GM19463 (cell line): ENCODE measurements around the gene ZNF582.

Experiments
- ATAC-seq: cut with Tn5 transposase; IDR thresholded peaks from one replicate; pipeline ENCODE4 v1.9.1; 2021; ENCODE audit warnings: mild to moderate bottlenecking, moderate library complexity; ENCODE audit not compliant: unreplicated experiment

Gene ZNF582

DNA sequence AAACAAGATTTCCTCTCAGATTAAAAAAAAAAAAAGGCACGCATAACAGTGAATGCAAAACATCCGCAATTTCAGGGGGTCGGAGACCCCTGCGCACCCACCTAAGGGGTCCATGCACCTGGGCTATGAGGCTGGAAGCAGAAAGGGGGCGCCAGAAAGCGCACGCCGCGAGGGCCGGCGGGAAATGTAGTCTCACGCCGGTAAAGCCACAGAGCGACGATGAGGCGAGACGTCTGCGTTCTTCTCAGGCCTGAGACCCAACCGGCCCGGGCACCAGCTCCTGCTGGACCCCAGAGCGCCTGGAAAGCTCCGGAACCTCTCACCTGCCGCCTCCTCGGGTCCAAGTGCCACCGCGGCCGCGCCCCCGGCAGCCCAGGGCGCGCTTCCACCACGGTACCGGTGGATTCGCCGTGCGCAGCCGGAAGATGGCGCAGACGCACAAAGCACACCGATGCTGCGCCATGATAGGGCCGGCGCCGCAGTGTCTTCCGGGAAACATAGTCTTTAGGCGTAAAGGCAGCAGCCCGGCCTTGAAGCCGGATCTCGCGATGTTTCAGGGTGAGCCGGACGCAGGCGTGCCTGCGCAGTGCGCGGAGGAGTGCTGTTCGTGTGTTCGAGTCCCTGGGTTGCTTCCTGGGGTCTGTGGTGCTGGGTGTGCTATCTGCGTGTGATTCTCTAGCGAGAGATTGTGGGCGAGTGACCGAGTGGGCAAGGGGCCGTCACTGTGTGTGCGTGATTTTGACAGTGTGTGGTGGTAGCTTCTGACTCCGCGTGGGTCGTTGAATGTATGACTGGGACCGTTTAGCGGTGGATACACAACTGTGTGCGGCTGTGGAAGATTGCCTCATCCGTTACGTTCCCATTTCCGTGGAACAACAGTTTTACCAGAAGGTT, at the start of gene ZNF582:
ZNF582 (minus strand) TSS at position 416 of the 894 bp plus-strand sequence. CDS start 1,782 bp downstream, outside the sequence.
- peak; percentile 96 for ATAC-seq

DNA sequence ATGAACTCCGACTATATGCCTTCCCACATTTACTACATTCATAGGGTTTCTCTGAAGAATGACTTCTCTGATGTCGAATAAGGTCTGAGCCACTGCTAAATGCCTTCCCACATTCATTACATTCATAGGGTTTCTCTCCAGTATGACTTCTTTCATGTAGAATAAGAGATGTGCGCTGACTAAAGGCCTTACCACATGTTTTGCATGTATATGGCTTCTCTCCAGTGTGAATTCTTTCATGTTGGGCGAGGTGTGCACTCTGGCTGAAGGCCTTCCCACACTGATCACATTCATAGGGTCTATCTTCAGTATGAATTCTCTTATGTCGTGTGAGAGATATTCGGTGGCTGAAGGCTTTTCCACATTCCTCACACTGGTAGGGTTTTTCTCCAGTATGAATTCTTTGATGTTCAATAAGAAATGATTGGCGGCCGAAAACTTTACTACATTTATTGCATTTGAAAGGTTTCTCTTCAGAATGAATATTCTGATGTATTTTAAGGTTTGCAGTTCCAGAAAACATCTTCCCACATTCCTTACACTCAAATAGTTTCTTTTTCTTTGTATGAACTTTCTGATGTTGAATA, 48.0 kb upstream of the ZNF582 start:
- no peak for ATAC-seq

DNA sequence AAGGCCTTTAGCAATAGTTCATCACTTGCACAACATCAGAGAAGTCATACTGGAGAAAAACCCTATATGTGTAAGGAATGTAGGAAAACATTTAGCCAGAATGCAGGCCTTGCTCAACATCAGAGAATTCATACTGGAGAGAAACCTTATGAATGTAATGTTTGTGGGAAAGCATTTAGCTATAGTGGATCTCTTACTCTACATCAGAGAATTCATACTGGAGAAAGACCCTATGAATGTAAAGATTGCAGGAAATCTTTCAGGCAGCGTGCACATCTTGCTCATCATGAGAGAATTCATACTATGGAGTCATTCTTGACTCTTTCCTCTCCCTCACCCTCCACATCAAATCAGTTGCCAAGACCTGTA, 30.6 kb upstream of the ZNF582 start:
- ATAC-seq, result no peak

DNA sequence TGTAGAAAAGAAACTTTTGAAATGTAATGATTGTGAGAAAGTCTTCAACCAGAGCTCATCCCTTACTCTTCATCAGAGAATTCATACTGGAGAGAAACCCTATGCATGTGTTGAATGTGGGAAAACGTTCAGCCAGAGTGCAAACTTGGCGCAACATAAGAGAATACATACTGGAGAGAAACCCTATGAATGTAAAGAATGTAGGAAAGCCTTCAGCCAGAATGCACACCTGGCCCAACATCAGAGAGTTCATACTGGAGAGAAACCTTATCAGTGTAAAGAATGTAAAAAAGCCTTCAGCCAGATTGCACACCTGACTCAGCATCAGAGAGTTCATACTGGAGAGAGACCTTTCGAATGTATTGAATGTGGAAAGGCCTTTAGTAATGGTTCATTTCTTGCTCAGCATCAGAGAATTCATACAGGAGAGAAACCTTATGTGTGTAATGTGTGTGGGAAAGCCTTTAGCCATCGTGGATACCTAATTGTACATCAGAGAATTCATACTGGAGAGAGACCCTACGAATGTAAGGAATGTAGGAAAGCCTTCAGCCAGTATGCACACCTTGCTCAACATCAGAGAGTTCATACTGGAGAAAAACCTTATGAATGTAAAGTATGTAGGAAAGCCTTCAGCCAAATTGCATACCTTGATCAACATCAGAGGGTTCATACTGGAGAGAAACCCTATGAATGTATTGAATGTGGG, 30.1 kb upstream of the ZNF582 start:
- ATAC-seq, result no peak

DNA sequence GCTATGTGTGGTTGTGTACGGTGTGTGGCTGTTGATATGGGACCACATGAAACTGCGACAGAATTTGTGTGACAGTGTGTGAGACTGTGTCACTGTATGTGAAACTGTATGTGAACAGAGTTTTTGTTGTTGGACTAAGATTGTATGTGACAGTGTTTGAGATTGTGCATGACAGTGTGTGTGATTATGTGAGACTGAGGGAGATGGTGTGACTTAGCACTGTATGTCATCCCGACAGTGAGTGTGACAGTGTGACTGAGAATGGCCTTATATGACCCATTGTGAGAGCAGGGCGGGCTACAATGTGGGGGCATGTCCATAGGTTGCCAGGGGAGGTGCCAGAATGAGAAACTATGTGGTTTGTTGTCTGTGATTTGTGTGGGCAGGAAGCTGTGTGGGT, 11.7 kb upstream of the ZNF582 start:
- no peak for ATAC-seq

GRCh38 chr19:56404705-56405056, 11.3 kb upstream of the ZNF582 start:
- ATAC-seq, result no peak

- ATAC-seq, result peak; percentile 85
Measured at GRCh38 chr19:56403764-56404704, 10.7 kb upstream of the ZNF582 start, which contains the start of gene ZNF583. ZNF583 (plus strand) TSS chr19:56404332; CDS start chr19:56407115, 2,783 bp downstream.

DNA sequence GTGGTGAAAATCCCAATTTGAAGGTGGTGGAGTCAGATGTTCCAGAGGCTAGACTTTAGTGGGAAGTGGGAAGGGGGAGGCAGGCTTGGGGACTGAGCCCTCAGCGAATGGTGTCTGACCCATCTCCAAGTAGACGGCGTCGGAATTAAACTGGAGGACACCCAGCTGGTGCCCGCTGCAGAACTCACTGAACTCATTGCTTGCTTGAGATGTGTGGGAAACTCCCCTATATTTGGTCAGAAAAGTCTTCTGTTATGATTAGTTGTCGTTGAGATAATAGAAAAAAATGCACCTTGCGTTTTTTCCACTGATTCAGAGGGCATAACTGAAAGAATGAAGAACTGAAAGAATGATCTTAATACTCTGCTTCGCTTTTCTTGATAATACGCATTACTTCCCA, 9.9 kb upstream of the ZNF582 start:
- no peak for ATAC-seq

DNA sequence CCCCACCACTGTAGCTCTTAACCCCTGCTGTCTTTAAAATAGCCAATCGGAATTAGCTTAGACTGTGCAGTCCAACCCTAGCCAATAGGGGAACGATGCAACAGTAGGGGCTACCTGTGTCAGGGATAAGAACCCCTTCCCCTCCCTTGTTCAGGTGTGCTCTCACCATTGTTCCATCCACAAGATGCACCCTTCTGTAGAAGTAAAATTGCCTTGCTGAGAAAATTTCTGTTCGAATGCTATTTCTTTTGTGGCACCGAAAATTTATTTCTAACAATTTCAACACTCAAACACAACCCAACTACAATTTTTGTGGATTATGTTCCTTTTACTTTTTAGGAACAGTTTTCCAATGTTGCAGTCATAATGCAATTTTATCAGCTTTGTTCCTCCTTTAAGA, 7.2 kb upstream of the ZNF582 start:
- ATAC-seq, result no peak

DNA sequence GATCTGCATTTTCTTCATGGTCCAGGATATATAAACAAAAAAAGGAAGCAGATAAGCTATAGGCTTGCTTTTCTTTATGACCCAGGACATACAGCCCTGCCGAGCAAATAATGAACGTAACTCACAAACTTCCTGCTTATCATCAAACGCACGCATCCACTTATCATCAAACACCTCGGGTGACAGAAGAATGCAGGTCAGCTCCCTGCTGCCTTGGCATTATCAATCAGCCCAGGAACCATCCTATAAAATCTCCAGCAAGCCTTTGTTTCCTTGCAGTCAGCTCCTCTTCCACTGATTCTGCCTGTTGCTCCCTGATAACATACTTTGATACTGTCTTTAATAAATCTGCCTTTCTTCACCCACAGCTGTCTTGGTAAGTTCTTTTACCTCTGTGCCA, 5.5 kb upstream of the ZNF582 start:
- no peak for ATAC-seq

- ATAC-seq, result no peak
Measured at GRCh38 chr19:56383826-56384605, 9.3 kb downstream of the ZNF582 start.

DNA sequence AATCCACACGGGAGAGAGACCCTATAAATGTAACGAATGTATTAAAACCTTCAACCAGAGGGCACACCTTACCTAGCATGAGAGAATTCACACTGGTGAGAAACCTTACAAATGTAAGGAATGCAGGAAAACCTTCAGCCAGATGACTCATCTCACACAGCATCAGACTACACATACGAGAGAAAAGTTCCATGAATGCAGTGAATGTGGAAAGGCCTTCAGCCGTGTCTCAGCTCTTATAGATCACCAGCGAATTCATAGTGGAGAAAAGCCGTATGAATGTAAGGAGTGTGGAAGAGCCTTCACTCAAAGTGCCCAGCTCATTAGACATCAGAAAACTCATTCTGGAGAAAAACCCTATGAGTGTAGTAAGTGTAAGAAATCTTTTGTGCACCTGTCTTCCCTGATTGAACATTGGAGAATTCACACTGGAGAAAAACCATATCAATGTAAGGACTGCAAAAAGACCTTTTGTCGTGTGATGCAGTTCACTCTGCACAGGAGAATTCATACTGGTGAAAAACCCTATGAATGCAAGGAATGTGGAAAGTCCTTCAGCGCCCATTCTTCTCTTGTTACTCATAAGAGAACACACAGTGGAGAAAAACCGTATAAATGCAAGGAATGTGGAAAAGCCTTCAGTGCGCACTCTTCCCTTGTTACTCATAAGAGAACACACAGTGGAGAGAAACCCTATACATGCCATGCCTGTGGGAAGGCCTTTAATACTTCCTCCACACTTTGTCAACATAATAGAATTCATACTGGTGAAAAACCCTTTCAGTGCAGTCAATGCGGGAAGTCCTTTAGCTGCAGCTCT, 16.0 kb downstream of the ZNF582 start:
- no peak for ATAC-seq

- ATAC-seq, result no peak
Measured at GRCh38 chr19:56372281-56372680, 21.1 kb downstream of the ZNF582 start.

GRCh38 chr19:56369886-56370676, 23.3 kb downstream of the ZNF582 start:
- no peak for ATAC-seq

DNA sequence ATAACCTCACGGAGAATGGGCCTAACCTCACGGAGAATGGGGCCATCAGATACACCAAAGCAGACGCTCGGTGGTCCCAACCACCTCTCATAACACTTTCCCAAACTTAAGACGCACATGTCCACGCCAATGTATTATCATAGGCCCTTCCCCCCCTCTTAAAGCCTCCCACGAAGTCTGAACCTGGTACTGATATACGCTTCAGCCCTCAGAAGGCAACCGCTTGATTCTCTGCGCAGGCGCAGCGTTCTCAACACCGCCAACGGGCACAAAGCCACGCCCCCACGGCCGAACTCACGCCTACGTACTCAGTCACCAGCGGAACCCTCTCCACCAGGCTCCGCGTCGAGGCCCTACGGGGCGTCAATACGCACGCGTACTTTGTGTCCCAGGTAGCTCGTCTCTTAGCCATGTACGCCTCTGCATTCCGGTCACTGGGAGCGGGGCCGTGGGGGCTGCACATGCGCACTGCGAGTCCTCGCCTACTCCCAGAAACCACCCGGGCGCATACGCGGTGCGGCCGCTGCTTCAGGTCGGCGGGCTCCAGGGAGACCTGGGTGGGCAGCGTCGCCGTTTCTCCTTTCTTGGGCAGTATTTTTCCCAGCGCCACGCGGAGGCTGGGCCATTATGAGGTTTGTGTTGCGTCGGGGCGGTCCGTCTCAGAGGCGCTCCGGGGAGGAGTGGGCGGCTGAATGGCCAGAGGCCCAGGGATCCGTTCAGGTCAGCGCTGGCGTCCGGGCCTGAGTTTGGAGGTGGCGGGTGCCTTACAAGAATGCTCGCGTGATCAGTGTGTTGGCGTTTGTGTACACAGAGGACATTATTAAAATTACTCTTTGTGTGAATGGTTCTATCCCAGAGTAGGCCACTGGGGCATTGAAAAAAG, 25.3 kb downstream of the ZNF582 start:
- no peak for ATAC-seq

GRCh38 chr19:56360841-56361240, 32.5 kb downstream of the ZNF582 start:
- no peak for ATAC-seq

DNA sequence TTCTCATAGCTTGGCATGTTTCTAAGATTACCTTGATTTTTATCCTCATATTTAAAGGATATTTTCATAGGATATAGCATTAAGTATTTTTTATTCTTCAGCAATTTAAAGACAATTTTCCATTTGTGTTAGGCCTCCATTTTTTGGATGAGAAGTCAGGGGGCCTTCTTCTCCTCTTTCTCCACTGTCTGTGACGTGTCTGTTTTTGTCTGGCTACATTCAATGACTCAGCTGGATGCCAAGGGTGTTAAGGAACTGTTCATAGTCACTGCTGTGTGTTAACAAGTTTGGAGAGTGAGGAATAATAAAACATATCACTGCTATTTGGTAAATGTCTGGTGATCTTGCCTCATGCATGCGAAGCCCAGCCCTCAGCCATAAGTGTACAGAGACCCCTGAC, 36.4 kb downstream of the ZNF582 start:
- ATAC-seq, result no peak
